LNCAP (cell line): Measurements from ENCODE around the gene MRPL24.

Experiments used
- CTCF ChIP-seq: fragments of 450-650 bp; IDR thresholded peaks from 2 replicates; pipeline ENCODE4 v1.5.1; 2017; ENCODE audit warnings: mild to moderate bottlenecking

The MRPL24 gene

GRCh38 chr1:156689953-156690674, 50.8 kb downstream of the MRPL24 start:
- no peak for TF ChIP-seq CTCF

DNA sequence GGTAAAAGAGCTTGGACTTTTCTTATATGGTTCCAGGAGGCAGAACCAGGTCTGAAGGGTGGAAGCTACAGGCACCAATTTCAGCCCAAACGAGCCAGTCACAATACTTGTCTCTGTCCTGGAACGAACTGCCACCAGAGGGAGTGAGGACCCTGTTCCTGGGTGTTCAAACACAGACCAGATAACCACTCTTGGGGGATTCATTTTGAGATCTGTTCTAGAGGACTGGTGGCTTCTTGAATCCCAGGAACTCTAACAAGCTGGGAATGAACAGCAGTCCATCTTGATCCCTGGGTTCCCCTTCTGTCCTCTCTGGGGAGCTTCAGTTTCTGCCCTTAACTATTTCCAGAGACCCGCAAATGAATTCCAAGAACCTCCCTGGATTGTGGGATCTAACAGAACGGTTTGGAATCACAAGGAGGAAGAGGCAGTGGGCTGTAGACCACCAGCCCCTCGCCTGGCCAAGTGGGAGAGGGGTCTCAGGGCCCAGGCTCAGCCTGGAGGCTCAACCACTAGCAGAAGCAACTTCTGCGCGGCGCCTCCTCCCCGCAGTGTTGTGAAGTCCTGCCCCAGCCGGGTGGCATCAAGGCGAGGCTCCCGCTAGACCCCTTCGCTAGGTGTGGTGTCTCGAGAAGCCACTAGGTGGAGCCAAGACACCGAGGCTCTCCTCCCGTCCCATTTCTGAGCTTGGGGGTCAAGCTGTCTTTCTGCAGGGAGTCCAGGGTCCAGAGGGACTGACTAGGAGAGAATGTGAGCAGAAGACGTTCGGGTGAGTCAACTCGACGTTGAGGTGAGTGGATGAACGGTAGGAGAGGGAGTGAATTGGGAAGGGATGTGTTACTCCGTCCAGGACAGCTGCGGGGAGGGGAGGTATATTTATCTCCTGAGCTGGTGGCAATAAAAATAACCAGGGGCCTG, 51.6 kb downstream of the MRPL24 start:
- peak; percentile 96 for TF ChIP-seq CTCF
